ENCODE results near the gene NOVA2. TPM values are rescaled to one million over a fixed set of nuclear protein-coding genes. Genes with fewer than 3 reads are reported as not detected.
A peak's percentile ranks its signal among the peaks of the same experiment; 100 is the strongest.

NOVA2 gene
- total and polyA plus RNA-seq, 2 donors (not counting 3 experiments of a cell fraction or from before 2014, with no cell fraction given), result 5.6 to 34.2 TPM

DNA sequence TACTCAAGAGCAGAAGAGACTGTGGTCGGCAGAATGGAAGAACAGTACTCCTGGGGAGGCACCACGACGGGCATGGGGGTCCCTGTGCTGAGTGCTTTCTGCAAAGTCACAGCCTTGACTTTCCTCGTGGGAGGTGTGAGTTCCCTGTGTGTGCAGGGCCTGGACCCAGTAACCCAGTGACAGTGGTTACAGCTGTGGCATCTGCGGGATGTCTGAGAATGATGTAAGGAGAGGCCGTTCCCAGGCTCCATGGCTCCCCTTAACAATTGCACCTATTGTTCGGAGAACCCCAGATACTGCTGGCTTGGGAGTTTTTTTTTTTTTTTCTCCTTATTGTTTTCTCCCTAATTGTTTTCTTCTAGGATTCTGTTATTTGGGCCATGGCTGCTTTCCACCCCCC, 54.0 kb downstream of the NOVA2 start:
- POLR2A ChIA-PET, result no interaction called here
- Histone ChIP-seq H3K9me1 (replicated peaks; ENCODE audit: control insufficient read depth, extremely low read depth, insufficient read depth, low read length) (no peaks in the 10 kb centered on the region), H4K20me1 (replicated peaks; ENCODE audit: control insufficient read depth, extremely low read depth, insufficient read depth, low read length) (no peaks in the 10 kb centered on the region), H3K9me3 (replicated peaks; ENCODE audit: control insufficient read depth, insufficient read depth, low read length) (no peaks in the 10 kb centered on the region), H3K4me2 (ENCODE audit: insufficient read depth, low read length) (no peak overlapping the region), H3K27ac (ENCODE audit: insufficient read depth, low read depth, low read length) (no peak overlapping the region), H3K79me2 (ENCODE audit: control insufficient read depth, insufficient read depth, low read length) (no peaks in the 10 kb centered on the region), H3K4me3 (replicated peaks in 1 of 3; ENCODE audit: insufficient read depth in 1 of 3, low read depth in 1 of 3, low read length in 3 of 3) (no peak overlapping the region), H3K9ac (replicated peaks; ENCODE audit: extremely low read depth, insufficient read depth, low read length) (no peak overlapping the region), H3K27me3 (ENCODE audit: control insufficient read depth in 2 of 2, insufficient read depth in 2 of 2, low read length in 2 of 2) (peaks cover 0 to 3% of the 10 kb centered on the region in 2 experiments), H2AFZ (ENCODE audit: low read depth, low read length) (no peak overlapping the region), H3K4me1 (ENCODE audit: control insufficient read depth, extremely low read depth, insufficient read depth, low read length) (no peaks in the 10 kb centered on the region), H3K36me3 (ENCODE audit: control insufficient read depth in 2 of 2, extremely low read depth in 1 of 2, insufficient read depth in 2 of 2, low read length in 2 of 2) (no peaks in the 10 kb centered on the region)
- dilution Hi-C loops (cut with MboI; ENCODE audit: extremely low pct_ligation_motif_present, low sequenced_read_pairs) (no loop called here), intact Hi-C loops (cut with micrococcal nuclease) (no loop called here)
- no TSS peak for BruUV-seq (replicated peaks)
- DNase-seq (ENCODE audit: low read depth, low spot score) (no peak), FAIRE-seq (no peak)
- no peak for TF ChIP-seq EZH2 (IDR thresholded peaks at IDR 0.05; ENCODE audit: borderline replicate concordance, low read depth, low read length, severe bottlenecking)
- TF ChIP-seq, protein P1, sequence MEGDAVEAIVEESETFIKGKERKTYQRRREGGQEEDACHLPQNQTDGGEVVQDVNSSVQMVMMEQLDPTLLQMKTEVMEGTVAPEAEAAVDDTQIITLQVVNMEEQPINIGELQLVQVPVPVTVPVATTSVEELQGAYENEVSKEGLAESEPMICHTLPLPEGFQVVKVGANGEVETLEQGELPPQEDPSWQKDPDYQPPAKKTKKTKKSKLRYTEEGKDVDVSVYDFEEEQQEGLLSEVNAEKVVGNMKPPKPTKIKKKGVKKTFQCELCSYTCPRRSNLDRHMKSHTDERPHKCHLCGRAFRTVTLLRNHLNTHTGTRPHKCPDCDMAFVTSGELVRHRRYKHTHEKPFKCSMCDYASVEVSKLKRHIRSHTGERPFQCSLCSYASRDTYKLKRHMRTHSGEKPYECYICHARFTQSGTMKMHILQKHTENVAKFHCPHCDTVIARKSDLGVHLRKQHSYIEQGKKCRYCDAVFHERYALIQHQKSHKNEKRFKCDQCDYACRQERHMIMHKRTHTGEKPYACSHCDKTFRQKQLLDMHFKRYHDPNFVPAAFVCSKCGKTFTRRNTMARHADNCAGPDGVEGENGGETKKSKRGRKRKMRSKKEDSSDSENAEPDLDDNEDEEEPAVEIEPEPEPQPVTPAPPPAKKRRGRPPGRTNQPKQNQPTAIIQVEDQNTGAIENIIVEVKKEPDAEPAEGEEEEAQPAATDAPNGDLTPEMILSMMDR (IDR thresholded peaks at IDR 0.05; ENCODE audit: extremely low read depth in 1 of 2, insufficient read depth in 1 of 2, low read depth in 1 of 2, low read length in 2 of 2), result no peak
- TF ChIP-seq, protein P2, sequence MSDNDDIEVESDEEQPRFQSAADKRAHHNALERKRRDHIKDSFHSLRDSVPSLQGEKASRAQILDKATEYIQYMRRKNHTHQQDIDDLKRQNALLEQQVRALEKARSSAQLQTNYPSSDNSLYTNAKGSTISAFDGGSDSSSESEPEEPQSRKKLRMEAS (IDR thresholded peaks at IDR 0.05; ENCODE audit: insufficient read depth, insufficient read length), result no peak
- CTCF ChIA-PET, result interaction anchor here (0.6 to 1.3 kb wide), 3 partner anchors 82 to 159 kb away, joined by 3 to 5 read pairs (median 3); no protein-coding TSS in a partner anchor

DNA sequence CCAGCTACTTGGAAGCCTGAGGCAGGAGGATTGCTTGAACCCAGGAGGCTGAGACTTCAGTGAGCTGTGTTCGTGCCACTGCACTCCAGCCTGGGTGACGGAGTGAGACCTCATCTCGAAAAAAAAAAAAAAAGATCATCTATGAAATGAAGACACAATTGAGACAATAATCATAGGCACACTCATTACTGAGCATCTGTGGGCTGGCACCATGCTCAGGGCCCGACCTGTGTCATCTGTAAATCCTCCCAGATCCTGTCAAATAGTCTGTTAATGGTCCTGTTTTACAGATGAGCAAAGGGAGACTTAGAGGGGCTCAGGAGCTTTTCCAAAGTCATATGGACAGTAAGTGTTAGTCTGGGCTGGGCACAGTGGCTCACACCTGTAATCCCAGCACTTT, 54.9 kb downstream of the NOVA2 start:
- DNase-seq (ENCODE audit: low read depth, low spot score) (no peak), FAIRE-seq (peak; percentile 26)
- BruUV-seq (replicated peaks), result no TSS peak
- H3K9me1 ChIP-seq (replicated peaks; ENCODE audit: control insufficient read depth, extremely low read depth, insufficient read depth, low read length), result no peaks in the 10 kb centered on the region
- TF ChIP-seq POLR2AphosphoS5 (IDR thresholded peaks at IDR 0.05; ENCODE audit: insufficient read depth, low read depth, low read length), result no peak
- TF ChIP-seq EZH2 (IDR thresholded peaks at IDR 0.05; ENCODE audit: borderline replicate concordance, low read depth, low read length, severe bottlenecking), result no peak
- TF ChIP-seq FOS (IDR thresholded peaks at IDR 0.05; ENCODE audit: borderline replicate concordance, insufficient read depth, low read length), result no peak
- TF ChIP-seq, protein P1 (IDR thresholded peaks at IDR 0.05; ENCODE audit: extremely low read depth in 1 of 2, insufficient read depth in 1 of 2, low read depth in 1 of 2, low read length in 2 of 2), result no peak
- TF ChIP-seq, protein P2 (IDR thresholded peaks at IDR 0.05; ENCODE audit: insufficient read depth, insufficient read length), result no peak
- TF ChIP-seq POLR2A (IDR thresholded peaks at IDR 0.05; ENCODE audit: low read depth, low read length), result no peak
- no peak for TF ChIP-seq GATA2 (IDR thresholded peaks at IDR 0.05; ENCODE audit: insufficient read depth, insufficient read length, low read depth, low read length)
- TF ChIP-seq JUN (IDR thresholded peaks at IDR 0.05; ENCODE audit: borderline replicate concordance, insufficient read depth, insufficient read length, low read depth), result no peak
- no peak for TF ChIP-seq MYC (IDR thresholded peaks at IDR 0.05; ENCODE audit: low read depth, low read length)
- H3K27ac ChIP-seq (ENCODE audit: insufficient read depth, low read depth, low read length), result no peak overlapping the region
- H3K9ac ChIP-seq (replicated peaks; ENCODE audit: extremely low read depth, insufficient read depth, low read length), result no peak overlapping the region
- no peaks in the 10 kb centered on the region for H3K36me3 ChIP-seq (ENCODE audit: control insufficient read depth in 2 of 2, extremely low read depth in 1 of 2, insufficient read depth in 2 of 2, low read length in 2 of 2)
- CTCF ChIA-PET, result interaction anchor here (0.6 to 1.3 kb wide), 2 partner anchors 91 to 160 kb away, joined by 3 to 5 read pairs; no protein-coding TSS in a partner anchor
- POLR2A ChIA-PET, result no interaction called here
- no peaks in the 10 kb centered on the region for H3K9me3 ChIP-seq (replicated peaks; ENCODE audit: control insufficient read depth, insufficient read depth, low read length)
- no peaks in the 10 kb centered on the region for H3K4me1 ChIP-seq (ENCODE audit: control insufficient read depth, extremely low read depth, insufficient read depth, low read length)
- H3K4me2 ChIP-seq (ENCODE audit: insufficient read depth, low read length), result no peak overlapping the region
- dilution Hi-C loops (cut with MboI; ENCODE audit: extremely low pct_ligation_motif_present, low sequenced_read_pairs), result no loop called here
- intact Hi-C loops (cut with micrococcal nuclease), result no loop called here
- peaks cover 0 to 3% of the 10 kb centered on the region in 2 experiments for H3K27me3 ChIP-seq (ENCODE audit: control insufficient read depth in 2 of 2, insufficient read depth in 2 of 2, low read length in 2 of 2)
- H3K4me3 ChIP-seq (replicated peaks in 1 of 3; ENCODE audit: insufficient read depth in 1 of 3, low read depth in 1 of 3, low read length in 3 of 3), result no peak overlapping the region
- no peaks in the 10 kb centered on the region for H4K20me1 ChIP-seq (replicated peaks; ENCODE audit: control insufficient read depth, extremely low read depth, insufficient read depth, low read length)
- no peaks in the 10 kb centered on the region for H3K79me2 ChIP-seq (ENCODE audit: control insufficient read depth, insufficient read depth, low read length)
- no peak overlapping the region for H2AFZ ChIP-seq (ENCODE audit: low read depth, low read length)
